ENCODE measurements around the gene PTPRG. TPM values are rescaled to one million over a fixed set of nuclear protein-coding genes. Genes with fewer than 3 reads are reported as not detected.

PTPRG gene
- total and polyA plus RNA-seq, 4 donors, result 3.6 to 35.6 (median 8.1) TPM

GRCh38 chr3:62237286-62237948 is 676.0 kb downstream of the PTPRG start:
- no peaks in the 10 kb centered on the region for H3K36me3 ChIP-seq (ENCODE audit: control insufficient read depth in 4 of 4, insufficient read depth in 3 of 4, low read depth in 1 of 4, low read length in 3 of 4)
- no peaks in the 10 kb centered on the region for H3K27me3 ChIP-seq (ENCODE audit: control insufficient read depth in 4 of 4, insufficient read depth in 4 of 4, low read length in 3 of 4)
- no peak overlapping the region for H3K4me3 ChIP-seq (ENCODE audit: low read depth in 1 of 3, low read length in 3 of 3)
- no peak overlapping the region for H3K27ac ChIP-seq (ENCODE audit: low read depth in 1 of 2, low read length in 2 of 2)
- 80% methylated on average over 5 of the region's 5 CpGs for WGBS
- no peaks in the 10 kb centered on the region for H3K9me3 ChIP-seq (ENCODE audit: control insufficient read depth in 4 of 4, low read length in 3 of 4)
- DNase-seq (ENCODE audit: low spot score), result no peak
- H3K9ac ChIP-seq (ENCODE audit: low read depth in 1 of 2, low read length in 2 of 2), result no peak overlapping the region
- TF ChIP-seq NR2F2 (IDR thresholded peaks at IDR 0.05) (no peak), CTCF (IDR thresholded peaks at IDR 0.05; ENCODE audit: low read depth, low read length, missing input control) (no peak), TAF1 (conservative IDR thresholded peaks at IDR 0.05) (no peak), MAX (IDR thresholded peaks at IDR 0.05) (no peak), YY1 (IDR thresholded peaks at IDR 0.05) (no peak), ATF3 (IDR thresholded peaks at IDR 0.05) (no peak), FOXA2 (IDR thresholded peaks at IDR 0.05) (no peak), GABPA (IDR thresholded peaks at IDR 0.05 in 1 of 2, conservative IDR thresholded peaks at IDR 0.05 in 1 of 2) (no peak), SP1 (IDR thresholded peaks at IDR 0.05) (no peak), HNF4G (IDR thresholded peaks at IDR 0.05) (no peak), RAD21 (IDR thresholded peaks at IDR 0.05) (no peak), ZBTB33 (IDR thresholded peaks at IDR 0.05) (no peak), JUND (IDR thresholded peaks at IDR 0.05) (no peak), FOXA1 (IDR thresholded peaks at IDR 0.05) (no peak), RXRA (IDR thresholded peaks at IDR 0.05) (no peak), HNF4A (conservative IDR thresholded peaks at IDR 0.05) (no peak), EGR1 (IDR thresholded peaks at IDR 0.05; ENCODE audit: low read depth in 2 of 2) (no peak)
- TF ChIP-seq, protein P1, sequence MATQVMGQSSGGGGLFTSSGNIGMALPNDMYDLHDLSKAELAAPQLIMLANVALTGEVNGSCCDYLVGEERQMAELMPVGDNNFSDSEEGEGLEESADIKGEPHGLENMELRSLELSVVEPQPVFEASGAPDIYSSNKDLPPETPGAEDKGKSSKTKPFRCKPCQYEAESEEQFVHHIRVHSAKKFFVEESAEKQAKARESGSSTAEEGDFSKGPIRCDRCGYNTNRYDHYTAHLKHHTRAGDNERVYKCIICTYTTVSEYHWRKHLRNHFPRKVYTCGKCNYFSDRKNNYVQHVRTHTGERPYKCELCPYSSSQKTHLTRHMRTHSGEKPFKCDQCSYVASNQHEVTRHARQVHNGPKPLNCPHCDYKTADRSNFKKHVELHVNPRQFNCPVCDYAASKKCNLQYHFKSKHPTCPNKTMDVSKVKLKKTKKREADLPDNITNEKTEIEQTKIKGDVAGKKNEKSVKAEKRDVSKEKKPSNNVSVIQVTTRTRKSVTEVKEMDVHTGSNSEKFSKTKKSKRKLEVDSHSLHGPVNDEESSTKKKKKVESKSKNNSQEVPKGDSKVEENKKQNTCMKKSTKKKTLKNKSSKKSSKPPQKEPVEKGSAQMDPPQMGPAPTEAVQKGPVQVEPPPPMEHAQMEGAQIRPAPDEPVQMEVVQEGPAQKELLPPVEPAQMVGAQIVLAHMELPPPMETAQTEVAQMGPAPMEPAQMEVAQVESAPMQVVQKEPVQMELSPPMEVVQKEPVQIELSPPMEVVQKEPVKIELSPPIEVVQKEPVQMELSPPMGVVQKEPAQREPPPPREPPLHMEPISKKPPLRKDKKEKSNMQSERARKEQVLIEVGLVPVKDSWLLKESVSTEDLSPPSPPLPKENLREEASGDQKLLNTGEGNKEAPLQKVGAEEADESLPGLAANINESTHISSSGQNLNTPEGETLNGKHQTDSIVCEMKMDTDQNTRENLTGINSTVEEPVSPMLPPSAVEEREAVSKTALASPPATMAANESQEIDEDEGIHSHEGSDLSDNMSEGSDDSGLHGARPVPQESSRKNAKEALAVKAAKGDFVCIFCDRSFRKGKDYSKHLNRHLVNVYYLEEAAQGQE (IDR thresholded peaks at IDR 0.05), result no peak
- H3K4me1 ChIP-seq (ENCODE audit: control insufficient read depth in 4 of 4, insufficient read depth in 4 of 4, low read length in 3 of 4), result peaks cover 0 to 2% (median 0%) of the 10 kb centered on the region in 4 donors

Data from liver (tissue), 9 donors.